Right forelimb (tissue), 1 donor: ENCODE data around the gene LRRC74B.
"Not testable (repeated sequence)": the region's sequence is repeated elsewhere in the genome, so short reads cannot be mapped to it uniquely, and the experiment has no call there.

Experiments
- DNase-seq: peaks from one replicate; pipeline ENCODE4 v3.0.0-alpha.2; 2018

Gene LRRC74B

GRCh38 chr22:21055880-21056319, 10.2 kb downstream of the LRRC74B start:
- DNase-seq, result no peak

GRCh38 chr22:21060363-21060762, 14.6 kb downstream of the LRRC74B start:
- DNase-seq, result not testable (repeated sequence)

GRCh38 chr22:21061660-21062321, 16.0 kb downstream of the LRRC74B start:
- not testable (repeated sequence) for DNase-seq

- not testable (repeated sequence) for DNase-seq
Measured at GRCh38 chr22:21064425-21064824, 18.7 kb downstream of the LRRC74B start.

GRCh38 chr22:21064917-21065864, 19.4 kb downstream of the LRRC74B start:
- DNase-seq, result no peak

- no peak for DNase-seq
Measured at GRCh38 chr22:21067075-21067900, 21.5 kb downstream of the LRRC74B start.

GRCh38 chr22:21067901-21068680, 22.3 kb downstream of the LRRC74B start:
- DNase-seq, result no peak

- DNase-seq, result no peak
Measured at GRCh38 chr22:21068681-21069276, 23.0 kb downstream of the LRRC74B start.

GRCh38 chr22:21069375-21069774, 23.6 kb downstream of the LRRC74B start:
- DNase-seq, result no peak

- no peak for DNase-seq
Measured at GRCh38 chr22:21070690-21071615, 25.2 kb downstream of the LRRC74B start.

GRCh38 chr22:21071796-21072195, 26.1 kb downstream of the LRRC74B start:
- not testable (repeated sequence) for DNase-seq

- no peak for DNase-seq
Measured at GRCh38 chr22:21073023-21073422, 27.3 kb downstream of the LRRC74B start.

- DNase-seq, result no peak
Measured at GRCh38 chr22:21073482-21073881, 27.7 kb downstream of the LRRC74B start.

GRCh38 chr22:21074102-21074715, 28.5 kb downstream of the LRRC74B start:
- no peak for DNase-seq

GRCh38 chr22:21075516-21076138, 29.9 kb downstream of the LRRC74B start:
- no peak for DNase-seq

- DNase-seq, result no peak
Measured at GRCh38 chr22:21076912-21077625, 31.3 kb downstream of the LRRC74B start.

- DNase-seq, result no peak
Measured at GRCh38 chr22:21077884-21078508, 32.2 kb downstream of the LRRC74B start.

- DNase-seq, result no peak
Measured at GRCh38 chr22:21078916-21079315, 33.2 kb downstream of the LRRC74B start.
